SU-DHL-6 (cell line): ENCODE data around the gene PTPN18.

ENCODE experiments used
- EZH2phosphoT487 ChIP-seq: fragments of 200-600 bp; sonication (generic), shearing (Covaris generic); conservative IDR thresholded peaks from 2 replicates; pipeline ENCODE4 v1.6.1; 2018; ENCODE audit warnings: mild to moderate bottlenecking, antibody characterized with exemption, low read length, moderate library complexity, mixed read lengths
- TF ChIP-seq, protein P1 (sequence below): fragments of 200-600 bp; sonication (generic); IDR thresholded peaks from one replicate; pipeline ENCODE4 v1.5.1; 2017; ENCODE audit warnings: antibody characterized with exemption, mild to moderate bottlenecking, low read length, moderate library complexity; ENCODE audit not compliant: insufficient read depth, poor library complexity, severe bottlenecking

GRCh38 chr2:130389783-130390182 is 33.9 kb downstream of the PTPN18 start:
- TF ChIP-seq, protein P1, sequence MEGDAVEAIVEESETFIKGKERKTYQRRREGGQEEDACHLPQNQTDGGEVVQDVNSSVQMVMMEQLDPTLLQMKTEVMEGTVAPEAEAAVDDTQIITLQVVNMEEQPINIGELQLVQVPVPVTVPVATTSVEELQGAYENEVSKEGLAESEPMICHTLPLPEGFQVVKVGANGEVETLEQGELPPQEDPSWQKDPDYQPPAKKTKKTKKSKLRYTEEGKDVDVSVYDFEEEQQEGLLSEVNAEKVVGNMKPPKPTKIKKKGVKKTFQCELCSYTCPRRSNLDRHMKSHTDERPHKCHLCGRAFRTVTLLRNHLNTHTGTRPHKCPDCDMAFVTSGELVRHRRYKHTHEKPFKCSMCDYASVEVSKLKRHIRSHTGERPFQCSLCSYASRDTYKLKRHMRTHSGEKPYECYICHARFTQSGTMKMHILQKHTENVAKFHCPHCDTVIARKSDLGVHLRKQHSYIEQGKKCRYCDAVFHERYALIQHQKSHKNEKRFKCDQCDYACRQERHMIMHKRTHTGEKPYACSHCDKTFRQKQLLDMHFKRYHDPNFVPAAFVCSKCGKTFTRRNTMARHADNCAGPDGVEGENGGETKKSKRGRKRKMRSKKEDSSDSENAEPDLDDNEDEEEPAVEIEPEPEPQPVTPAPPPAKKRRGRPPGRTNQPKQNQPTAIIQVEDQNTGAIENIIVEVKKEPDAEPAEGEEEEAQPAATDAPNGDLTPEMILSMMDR: no peak
- no peak for TF ChIP-seq EZH2phosphoT487
